Endothelial cell of umbilical vein (primary cell): ENCODE data around the gene SRRM4. TPM values are rescaled to one million over a fixed set of nuclear protein-coding genes. Genes with fewer than 3 reads are reported as not detected.

Experiments
- BruUV-seq: library from RNA; stranded (reverse); fragments of 400-500 nt; replicated peaks from 2 replicates; lab custom pipeline; 2021; lab: Mats Ljungman, UMichigan
- CTCF ChIA-PET: fragments of 300-600, 350-600 bp; sonication (Branson Sonifier 250); formaldehyde crosslinking; loops from one replicate; lab custom pipeline; 2021; ENCODE audit warnings: antibody characterized with exemption, inconsistent platforms; lab: Charles Lee
- POLR2A ChIA-PET: fragments of 300-600, 350-600 bp; sonication (Branson Sonifier 250); formaldehyde crosslinking; loops from one replicate; lab custom pipeline; 2021; ENCODE audit warnings: antibody characterized with exemption, inconsistent platforms; lab: Charles Lee
- DNase-seq: peaks from one replicate; pipeline ENCODE4 v3.0.0-alpha.2; 2011; ENCODE audit warnings: low read depth, low spot score
- FAIRE-seq: peaks from 2 replicates; lab custom pipeline; 2011; peaks lifted over from hg19 to GRCh38; lab: Jason Lieb, UNC
- H2AFZ ChIP-seq: 2 replicates; pipeline ENCODE4 v1.6.0; 2012; ENCODE audit warnings: low read depth, low read length, control low read depth, inconsistent platforms
- H3K27ac ChIP-seq: 2 replicates; pipeline ENCODE4 v1.5.1; 2011; ENCODE audit warnings: low read depth, mild to moderate bottlenecking, control low read depth, low read length, moderate library complexity; ENCODE audit not compliant: insufficient read depth
- H3K27me3 ChIP-seq, 2 experiments: 2 replicates each; pipeline versions ENCODE4 v1.6.0 to v1.6.1; 2011; ENCODE audit warnings: low read length in 2 of 2, mixed read lengths in 1 of 2; ENCODE audit not compliant: control insufficient read depth in 2 of 2, insufficient read depth in 2 of 2
- H3K36me3 ChIP-seq, 2 experiments: 2 replicates in 1 of 2; 3 replicates in 1 of 2; pipeline ENCODE4 v1.5.1; 2011; ENCODE audit warnings: low read length in 2 of 2, mild to moderate bottlenecking in 1 of 2, moderate library complexity in 1 of 2; ENCODE audit not compliant: control insufficient read depth in 2 of 2, insufficient read depth in 2 of 2; ENCODE audit errors: extremely low read depth in 1 of 2
- H3K4me1 ChIP-seq: 3 replicates; pipeline ENCODE4 v1.5.1; 2011; ENCODE audit warnings: mild to moderate bottlenecking, low read length; ENCODE audit not compliant: control insufficient read depth, insufficient read depth; ENCODE audit errors: extremely low read depth
- H3K4me2 ChIP-seq: 2 replicates; pipeline ENCODE4 v1.6.1; 2011; ENCODE audit warnings: low read length, control low read depth, mixed read lengths; ENCODE audit not compliant: insufficient read depth
- H3K4me3 ChIP-seq, 3 experiments: fragments of 200-600 bp in 1 of 3; sonication (generic), shearing (Covaris generic) in 1 of 3; replicated peaks in 1 of 3; 2 replicates each; pipeline ENCODE4 v1.5.1; 2011 to 2016; ENCODE audit warnings: control low read depth in 3 of 3, low read length in 3 of 3, mild to moderate bottlenecking in 2 of 3, inconsistent platforms in 1 of 3, low read depth in 1 of 3, moderate library complexity in 1 of 3; ENCODE audit not compliant: insufficient read depth in 1 of 3
- H3K79me2 ChIP-seq: 2 replicates; pipeline ENCODE4 v1.6.0; 2012; ENCODE audit warnings: low read length, inconsistent platforms; ENCODE audit not compliant: control insufficient read depth, insufficient read depth
- H3K9ac ChIP-seq: replicated peaks from 2 replicates; pipeline ENCODE3; 2011; ENCODE audit warnings: low read length, control low read depth; ENCODE audit not compliant: insufficient read depth; ENCODE audit errors: extremely low read depth
- H3K9me1 ChIP-seq: replicated peaks from 3 replicates; pipeline ENCODE4 v1.6.0; 2011; ENCODE audit warnings: mild to moderate bottlenecking, low read length; ENCODE audit not compliant: control insufficient read depth, insufficient read depth; ENCODE audit errors: extremely low read depth
- H3K9me3 ChIP-seq: replicated peaks from 2 replicates; pipeline ENCODE4 v1.5.1; 2012; ENCODE audit warnings: low read length, inconsistent platforms; ENCODE audit not compliant: control insufficient read depth, insufficient read depth
- H4K20me1 ChIP-seq: replicated peaks from 2 replicates; pipeline ENCODE3; 2011; ENCODE audit warnings: mild to moderate bottlenecking, low read length; ENCODE audit not compliant: control insufficient read depth, insufficient read depth; ENCODE audit errors: extremely low read depth
- EZH2 ChIP-seq: IDR thresholded peaks from 2 replicates; pipeline ENCODE4 v1.6.1; 2012; ENCODE audit warnings: borderline replicate concordance, low read depth, mild to moderate bottlenecking, moderate library complexity, low read length, inconsistent platforms; ENCODE audit not compliant: severe bottlenecking
- FOS ChIP-seq: IDR thresholded peaks from 2 replicates; pipeline ENCODE4 v1.6.1; 2011; ENCODE audit warnings: mild to moderate bottlenecking, low read length, moderate library complexity, borderline replicate concordance; ENCODE audit not compliant: insufficient read depth
- GATA2 ChIP-seq: IDR thresholded peaks from 2 replicates; pipeline ENCODE4 v1.7.0; 2011; ENCODE audit warnings: low read depth, mild to moderate bottlenecking, moderate library complexity, mixed read lengths, low read length; ENCODE audit not compliant: insufficient read length, insufficient read depth
- JUN ChIP-seq: IDR thresholded peaks from 2 replicates; pipeline ENCODE4 v1.6.1; 2011; ENCODE audit warnings: borderline replicate concordance, low read depth; ENCODE audit not compliant: insufficient read length, insufficient read depth
- MYC ChIP-seq: IDR thresholded peaks from one replicate; pipeline ENCODE4 v1.6.1; 2011; ENCODE audit warnings: mild to moderate bottlenecking, low read depth, low read length
- POLR2A ChIP-seq: IDR thresholded peaks from 2 replicates; pipeline ENCODE4 v1.6.1; 2012; ENCODE audit warnings: low read depth, mild to moderate bottlenecking, control low read depth, low read length
- POLR2AphosphoS5 ChIP-seq: IDR thresholded peaks from 2 replicates; pipeline ENCODE4 v1.6.1; 2012; ENCODE audit warnings: low read depth, mild to moderate bottlenecking, control low read depth, low read length, moderate library complexity; ENCODE audit not compliant: insufficient read depth
- dilution Hi-C: fragments of 300-500 bp; cut with MboI; formaldehyde crosslinking; loops from one replicate; pipeline ENCODE4 v1.15.0; 2019; ENCODE audit warnings: low sequenced_read_pairs; ENCODE audit not compliant: extremely low pct_ligation_motif_present
- intact Hi-C: fragments of 100-400 bp; cut with micrococcal nuclease; formaldehyde crosslinking; loops from one replicate; pipeline ENCODE4 v1.10.0; 2022
- polyA plus RNA-seq, 4 experiments: library from polyadenylated mRNA; depleted of rRNA in 3 of 4; stranded (reverse) in 3 of 4; unstranded in 1 of 4; fragments of >200 nt; gene quantifications; 2 replicates each; pipeline versions ENCODE4 v1.2.1 to v1.2.3, GENCODE V29; 2011 to 2012; ENCODE audit warnings: missing spikeins in 1 of 4
- total RNA-seq: library from RNA; stranded (reverse); gene quantifications from 2 replicates; pipeline ENCODE4 v1.2.3, GENCODE V29; 2021
- TF ChIP-seq, protein P1 (sequence below), 2 donors: IDR thresholded peaks; 1 replicate in 1 of 2; 2 replicates in 1 of 2; pipeline ENCODE4 v1.5.1; 2011; ENCODE audit warnings: low read length in 2 of 2, mild to moderate bottlenecking in 2 of 2, moderate library complexity in 2 of 2, control low read depth in 1 of 2, inconsistent platforms in 1 of 2, low read depth in 1 of 2; ENCODE audit not compliant: insufficient read depth in 1 of 2; ENCODE audit errors: extremely low read depth in 1 of 2
- TF ChIP-seq, protein P2 (sequence below): IDR thresholded peaks from 2 replicates; pipeline ENCODE4 v1.6.1; 2011; ENCODE audit not compliant: insufficient read depth, insufficient read length

The SRRM4 gene
- total and polyA plus RNA-seq, 2 donors (not counting 3 experiments of a cell fraction or from before 2014, with no cell fraction given), result not detected

GRCh38 chr12:119130523-119130922 is 149.2 kb downstream of the SRRM4 start:
- no peak for TF ChIP-seq EZH2
- Histone ChIP-seq H3K9me3 (no peaks in the 10 kb centered on the region), H3K79me2 (no peaks in the 10 kb centered on the region), H3K4me3 (no peak overlapping the region), H3K27ac (no peak overlapping the region), H3K9ac (no peak overlapping the region), H4K20me1 (no peaks in the 10 kb centered on the region), H3K27me3 (no peaks in the 10 kb centered on the region), H3K4me1 (no peaks in the 10 kb centered on the region), H2AFZ (no peak overlapping the region), H3K4me2 (no peak overlapping the region), H3K9me1 (no peaks in the 10 kb centered on the region), H3K36me3 (no peaks in the 10 kb centered on the region)
- CTCF ChIA-PET, result no interaction called here
- no peak for DNase-seq
- dilution Hi-C loops (no loop called here), intact Hi-C loops (no loop called here)
- no TSS peak for BruUV-seq
- POLR2A ChIA-PET, result no interaction called here
- FAIRE-seq, result no peak

DNA sequence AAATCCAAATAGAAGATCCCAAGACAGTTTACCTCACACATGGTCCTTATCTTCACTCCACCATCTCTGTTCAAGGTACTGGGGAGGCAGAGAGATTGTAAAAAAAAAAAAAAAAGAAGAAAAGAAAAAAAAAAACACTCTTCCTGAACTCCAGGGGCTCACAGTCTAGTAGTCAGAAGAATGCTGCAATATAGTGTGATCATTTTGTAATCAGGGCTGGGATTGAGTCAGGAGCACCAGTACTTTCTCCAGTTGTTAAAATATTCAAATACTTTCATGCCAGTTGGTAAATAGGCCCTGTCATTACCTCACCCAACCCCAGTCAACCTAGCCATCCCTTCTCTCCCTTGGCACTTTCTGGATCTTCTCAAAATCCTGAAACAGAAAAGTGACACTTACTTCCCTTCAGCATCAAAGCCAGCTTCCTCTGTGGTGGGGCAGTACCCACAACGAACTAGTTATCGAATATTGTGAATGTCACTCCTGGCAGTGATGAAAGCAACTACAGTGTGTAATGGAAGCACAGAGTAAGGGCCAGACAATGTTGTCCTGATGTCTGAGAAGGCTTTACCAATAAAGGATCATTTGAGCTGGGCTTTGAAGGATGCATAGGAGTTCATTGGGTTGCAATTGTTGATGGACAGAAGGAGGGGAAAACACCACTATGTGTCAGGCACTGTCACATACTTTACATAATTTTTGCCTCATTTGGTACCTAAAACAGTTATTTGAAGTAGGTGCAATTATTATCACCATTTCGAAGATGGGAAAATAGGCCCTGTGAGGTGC is 153.1 kb downstream of the SRRM4 start:
- Histone ChIP-seq H3K9me1 (no peaks in the 10 kb centered on the region), H3K36me3 (no peaks in the 10 kb centered on the region), H4K20me1 (no peaks in the 10 kb centered on the region), H3K9me3 (no peaks in the 10 kb centered on the region), H3K79me2 (no peaks in the 10 kb centered on the region), H3K9ac (no peak overlapping the region), H3K27ac (no peak overlapping the region), H3K4me1 (no peaks in the 10 kb centered on the region), H3K4me2 (no peak overlapping the region), H3K4me3 (no peak overlapping the region), H3K27me3 (no peaks in the 10 kb centered on the region), H2AFZ (no peak overlapping the region)
- TF ChIP-seq FOS (no peak), POLR2A (no peak), POLR2AphosphoS5 (no peak), GATA2 (no peak), MYC (no peak), EZH2 (no peak), JUN (no peak)
- TF ChIP-seq, protein P1, sequence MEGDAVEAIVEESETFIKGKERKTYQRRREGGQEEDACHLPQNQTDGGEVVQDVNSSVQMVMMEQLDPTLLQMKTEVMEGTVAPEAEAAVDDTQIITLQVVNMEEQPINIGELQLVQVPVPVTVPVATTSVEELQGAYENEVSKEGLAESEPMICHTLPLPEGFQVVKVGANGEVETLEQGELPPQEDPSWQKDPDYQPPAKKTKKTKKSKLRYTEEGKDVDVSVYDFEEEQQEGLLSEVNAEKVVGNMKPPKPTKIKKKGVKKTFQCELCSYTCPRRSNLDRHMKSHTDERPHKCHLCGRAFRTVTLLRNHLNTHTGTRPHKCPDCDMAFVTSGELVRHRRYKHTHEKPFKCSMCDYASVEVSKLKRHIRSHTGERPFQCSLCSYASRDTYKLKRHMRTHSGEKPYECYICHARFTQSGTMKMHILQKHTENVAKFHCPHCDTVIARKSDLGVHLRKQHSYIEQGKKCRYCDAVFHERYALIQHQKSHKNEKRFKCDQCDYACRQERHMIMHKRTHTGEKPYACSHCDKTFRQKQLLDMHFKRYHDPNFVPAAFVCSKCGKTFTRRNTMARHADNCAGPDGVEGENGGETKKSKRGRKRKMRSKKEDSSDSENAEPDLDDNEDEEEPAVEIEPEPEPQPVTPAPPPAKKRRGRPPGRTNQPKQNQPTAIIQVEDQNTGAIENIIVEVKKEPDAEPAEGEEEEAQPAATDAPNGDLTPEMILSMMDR (IDR thresholded peaks at IDR 0.05; ENCODE audit: extremely low read depth in 1 of 2, insufficient read depth in 1 of 2, low read depth in 1 of 2, low read length in 2 of 2), result no peak
- TF ChIP-seq, protein P2, sequence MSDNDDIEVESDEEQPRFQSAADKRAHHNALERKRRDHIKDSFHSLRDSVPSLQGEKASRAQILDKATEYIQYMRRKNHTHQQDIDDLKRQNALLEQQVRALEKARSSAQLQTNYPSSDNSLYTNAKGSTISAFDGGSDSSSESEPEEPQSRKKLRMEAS, result no peak
- DNase-seq (no peak), FAIRE-seq (no peak)
- BruUV-seq, result no TSS peak
- intact Hi-C loops, result no loop called here
- ChIA-PET CTCF (no interaction called here), POLR2A (no interaction called here)
- dilution Hi-C loops, result no loop called here
